Naive B cell (primary cell): ENCODE results near the gene BEND7. TPM values are rescaled to one million over a fixed set of nuclear protein-coding genes. Genes with fewer than 3 reads are reported as not detected.
"Not testable (repeated sequence)": the region's sequence is repeated elsewhere in the genome, so short reads cannot be mapped to it uniquely, and the experiment has no call there.

Experiments used
- ATAC-seq, 2 donors: fragments of 150-1000 bp; cut with Tn5 transposase; 2 replicates each; pipeline ENCODE4 v1.10.0; 2021; ENCODE audit warnings: low read depth in 2 of 2, mild to moderate bottlenecking in 2 of 2, moderate library complexity in 2 of 2
- DNase-seq: peaks from one replicate; pipeline ENCODE4 v3.0.0; 2022
- H3K27ac Mint-ChIP-seq, 6 donors: one replicate each; pipeline ENCODE4 v1.8.0; 2020 to 2022; ENCODE audit warnings: mild to moderate bottlenecking in 6 of 6, mixed read lengths in 6 of 6, moderate library complexity in 5 of 6, inconsistent platforms in 2 of 6
- H3K27me3 Mint-ChIP-seq, 3 donors: one replicate each; pipeline ENCODE4 v1.8.0; 2021 to 2022; ENCODE audit warnings: mixed read lengths in 3 of 3, mild to moderate bottlenecking in 1 of 3
- H3K36me3 Mint-ChIP-seq, 2 donors: one replicate each; pipeline ENCODE4 v1.8.0; 2020 to 2022; ENCODE audit warnings: mixed read lengths in 2 of 2, inconsistent platforms in 1 of 2, mild to moderate bottlenecking in 1 of 2
- H3K4me1 Mint-ChIP-seq, 3 donors: one replicate each; pipeline ENCODE4 v1.8.0; 2020 to 2022; ENCODE audit warnings: mixed read lengths in 3 of 3, inconsistent platforms in 1 of 3, mild to moderate bottlenecking in 1 of 3, moderate library complexity in 1 of 3
- H3K4me3 Mint-ChIP-seq, 8 donors: one replicate each; pipeline ENCODE4 v1.8.0; 2020 to 2022; ENCODE audit warnings: mild to moderate bottlenecking in 8 of 8, mixed read lengths in 8 of 8, moderate library complexity in 8 of 8, inconsistent platforms in 2 of 8
- H3K9me3 Mint-ChIP-seq, 7 donors: one replicate each; pipeline ENCODE4 v1.8.0; 2020 to 2022; ENCODE audit warnings: mixed read lengths in 7 of 7, mild to moderate bottlenecking in 5 of 7, inconsistent platforms in 2 of 7, moderate library complexity in 1 of 7
- polyA plus RNA-seq, 6 donors: library from polyadenylated mRNA; unstranded; fragments of 300-500 nt; fragmentation: Illumina TruSeq; gene quantifications; one replicate each; pipeline ENCODE4 v1.2.3, GENCODE V29; 2021; ENCODE audit warnings: low read depth in 6 of 6

The BEND7 gene
- polyA plus RNA-seq, 6 donors from 2014 or later, result not detected

DNA sequence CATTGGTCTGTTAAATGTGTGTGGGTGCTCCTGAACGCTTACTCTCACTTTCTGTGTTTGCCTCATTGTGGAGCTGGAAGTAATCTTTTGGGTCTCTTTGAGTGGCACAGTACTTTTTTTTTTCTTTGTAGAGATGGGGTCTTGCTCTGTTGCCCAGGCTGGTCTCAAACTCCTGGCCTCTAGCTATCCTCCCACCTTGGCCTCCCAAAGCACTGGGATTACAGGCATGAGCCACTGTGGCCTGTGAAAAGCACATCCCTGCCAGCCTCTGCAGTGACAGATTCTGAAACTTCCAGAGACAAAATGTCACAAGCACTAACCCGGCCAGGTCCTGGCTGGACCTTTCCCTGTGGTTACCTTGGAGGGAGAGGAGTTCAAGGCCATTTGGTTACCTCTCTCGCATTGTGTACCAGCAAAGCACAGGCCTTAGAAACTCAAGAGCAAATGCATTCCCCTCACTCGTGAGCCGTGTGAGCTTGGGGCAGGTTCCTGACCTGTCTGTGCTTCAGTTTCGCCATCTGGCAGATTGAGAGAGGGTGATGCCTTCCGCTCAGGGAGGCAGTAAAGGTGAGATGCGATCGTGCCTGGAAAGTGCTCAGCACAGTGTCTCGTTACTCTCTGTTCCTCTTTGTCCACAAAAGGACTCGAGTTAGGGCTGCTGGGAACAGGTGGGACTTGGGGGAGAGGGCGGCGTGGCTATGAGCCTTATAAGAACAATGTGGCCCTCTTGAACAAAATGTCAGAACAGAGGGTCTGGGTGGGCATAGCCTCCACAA is 108.1 kb downstream of the BEND7 start:
- no peak overlapping the region for H3K27ac Mint-ChIP-seq
- peaks cover 4 to 18% (median 13%) of the 10 kb centered on the region in 7 donors for H3K9me3 Mint-ChIP-seq
- H3K36me3 Mint-ChIP-seq, result peaks cover 5 to 13% of the 10 kb centered on the region in 2 donors
- H3K4me1 Mint-ChIP-seq, result peaks cover 6 to 41% (median 12%) of the 10 kb centered on the region in 3 donors
- H3K4me3 Mint-ChIP-seq, result peak overlapping the region in 1 of 8 donors; percentile 35
- no peak for ATAC-seq
- DNase-seq, result no peak
- peaks cover 7 to 15% (median 8%) of the 10 kb centered on the region in 3 donors for H3K27me3 Mint-ChIP-seq

DNA sequence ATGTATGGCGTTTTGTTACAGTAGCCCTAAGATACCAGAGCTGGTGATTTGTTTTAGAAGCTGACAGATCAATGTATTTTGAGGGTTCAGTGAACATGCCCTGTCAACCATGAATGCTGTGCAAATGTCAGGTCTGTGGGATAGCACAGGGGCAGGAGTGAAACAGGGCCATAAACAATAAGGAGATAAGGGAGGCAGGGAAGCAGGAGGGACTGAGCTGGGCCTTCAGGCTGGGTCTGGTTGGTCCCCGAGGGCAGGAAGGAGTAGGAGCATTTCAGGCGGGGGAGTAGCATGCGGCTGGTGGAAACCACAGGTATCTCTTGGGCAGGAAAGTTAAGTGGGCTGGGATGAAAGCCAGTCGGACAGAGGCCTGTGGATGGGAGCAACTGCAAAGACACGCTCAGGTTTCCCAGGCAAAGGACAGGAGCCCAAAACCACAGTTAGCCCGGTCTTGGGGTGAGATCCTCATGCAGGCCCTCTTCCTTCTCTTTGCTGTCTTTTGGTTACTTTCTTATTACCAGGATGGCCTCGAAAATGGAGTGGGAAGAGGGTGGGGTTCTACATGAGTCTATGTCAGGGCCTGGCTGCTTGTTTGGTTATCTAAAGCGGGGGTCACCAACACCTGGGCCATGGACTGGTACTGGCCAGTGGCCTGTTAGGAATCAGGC is 111.2 kb downstream of the BEND7 start:
- ATAC-seq, result no peak
- peaks cover 8 to 14% (median 10%) of the 10 kb centered on the region in 3 donors for H3K27me3 Mint-ChIP-seq
- peak overlapping the region in 1 of 6 donors; percentile 15 for H3K27ac Mint-ChIP-seq

DNA sequence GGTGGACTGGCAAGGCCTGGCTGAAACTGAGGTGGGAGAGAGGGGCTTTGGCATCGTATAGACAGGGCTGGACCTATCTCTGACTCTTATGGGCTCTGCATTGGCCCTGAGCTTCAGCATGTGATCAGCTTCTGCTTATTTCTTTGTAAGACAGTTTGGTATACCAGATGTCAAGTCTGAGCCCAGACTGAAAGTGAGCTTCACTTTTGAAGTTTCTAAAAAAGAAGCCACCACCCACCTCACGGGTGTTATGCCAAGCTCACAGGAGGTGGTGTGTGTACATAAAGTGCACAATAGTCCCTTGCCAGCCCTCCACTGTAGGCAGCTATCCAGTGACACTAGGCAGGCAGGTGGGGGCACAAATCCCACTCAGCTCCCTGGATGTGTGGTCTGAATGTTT is 112.1 kb downstream of the BEND7 start:
- no peak overlapping the region for H3K27ac Mint-ChIP-seq
- peaks cover 0 to 23% (median 11%) of the 10 kb centered on the region in 7 donors for H3K9me3 Mint-ChIP-seq
- ATAC-seq (no peak), DNase-seq (no peak)
- peaks cover 8 to 13% (median 10%) of the 10 kb centered on the region in 3 donors for H3K27me3 Mint-ChIP-seq
- H3K4me3 Mint-ChIP-seq, result no peak overlapping the region
- peaks cover 0 to 20% (median 5%) of the 10 kb centered on the region in 3 donors for H3K4me1 Mint-ChIP-seq
- H3K36me3 Mint-ChIP-seq, result peaks cover 0 to 4% of the 10 kb centered on the region in 2 donors

More for the DNA sequence above, 111.2 kb downstream of the BEND7 start:
- Mint-ChIP-seq H3K4me3 (peak overlapping the region in 1 of 8 donors; percentile 69), H3K4me1 (peaks cover 3 to 28% (median 9%) of the 10 kb centered on the region in 3 donors), H3K9me3 (peaks cover 0 to 24% (median 11%) of the 10 kb centered on the region in 7 donors), H3K36me3 (peaks cover 0 to 4% of the 10 kb centered on the region in 2 donors)
- no peak for DNase-seq

DNA sequence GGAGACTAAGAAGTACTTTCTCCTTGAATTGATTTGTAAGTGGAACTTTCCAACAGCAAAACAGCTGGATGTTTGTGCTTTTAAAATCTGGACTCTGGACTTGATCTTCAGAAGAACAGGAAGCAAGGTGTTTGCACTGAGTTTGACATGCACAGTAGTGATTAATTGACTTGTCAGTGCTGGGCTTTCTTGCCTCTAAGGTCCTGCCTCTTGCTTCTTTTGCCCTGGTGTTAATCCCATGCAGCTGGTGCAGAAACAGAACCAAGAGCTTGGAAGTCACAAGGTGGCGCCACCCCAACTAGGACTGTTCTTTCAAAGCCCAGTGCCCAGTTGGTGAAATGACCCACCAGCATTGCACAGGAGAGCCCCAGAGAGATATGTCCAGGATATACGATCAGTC is 114.0 kb downstream of the BEND7 start:
- Mint-ChIP-seq H3K4me3 (no peak overlapping the region), H3K27ac (no peak overlapping the region), H3K36me3 (peaks cover 0 to 4% of the 10 kb centered on the region in 2 donors), H3K9me3 (peaks cover 0 to 23% (median 11%) of the 10 kb centered on the region in 7 donors), H3K4me1 (peaks cover 0 to 11% (median 5%) of the 10 kb centered on the region in 3 donors), H3K27me3 (peaks cover 8 to 16% (median 13%) of the 10 kb centered on the region in 3 donors)
- ATAC-seq (no peak), DNase-seq (no peak)

DNA sequence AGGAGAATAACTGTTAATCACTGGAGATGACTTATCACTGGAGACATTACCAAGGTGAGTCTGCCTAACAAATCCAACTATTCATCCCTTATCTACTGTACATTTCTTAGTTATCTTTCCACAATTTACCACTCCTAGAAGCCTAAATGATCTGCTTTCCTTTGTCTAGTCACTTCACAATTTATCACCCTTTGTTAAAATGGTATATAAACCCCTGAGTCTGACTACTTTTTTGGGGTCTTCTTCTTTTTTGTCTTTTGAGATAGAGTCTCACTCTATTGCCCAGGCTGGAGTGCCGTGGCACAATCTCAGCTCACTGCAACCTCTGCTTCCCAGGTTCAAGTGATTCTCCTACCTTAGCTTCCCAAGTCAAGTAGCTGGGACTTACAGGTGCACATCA is 114.7 kb downstream of the BEND7 start:
- ATAC-seq, result no peak
- H3K4me1 Mint-ChIP-seq, result peaks cover 0 to 11% (median 5%) of the 10 kb centered on the region in 3 donors
- H3K36me3 Mint-ChIP-seq, result peaks cover 0 to 4% of the 10 kb centered on the region in 2 donors
- no peak overlapping the region for H3K4me3 Mint-ChIP-seq
- H3K9me3 Mint-ChIP-seq, result peaks cover 0 to 23% (median 11%) of the 10 kb centered on the region in 7 donors
- no peak overlapping the region for H3K27ac Mint-ChIP-seq
- H3K27me3 Mint-ChIP-seq, result peaks cover 8 to 17% (median 10%) of the 10 kb centered on the region in 3 donors
- DNase-seq, result no peak

DNA sequence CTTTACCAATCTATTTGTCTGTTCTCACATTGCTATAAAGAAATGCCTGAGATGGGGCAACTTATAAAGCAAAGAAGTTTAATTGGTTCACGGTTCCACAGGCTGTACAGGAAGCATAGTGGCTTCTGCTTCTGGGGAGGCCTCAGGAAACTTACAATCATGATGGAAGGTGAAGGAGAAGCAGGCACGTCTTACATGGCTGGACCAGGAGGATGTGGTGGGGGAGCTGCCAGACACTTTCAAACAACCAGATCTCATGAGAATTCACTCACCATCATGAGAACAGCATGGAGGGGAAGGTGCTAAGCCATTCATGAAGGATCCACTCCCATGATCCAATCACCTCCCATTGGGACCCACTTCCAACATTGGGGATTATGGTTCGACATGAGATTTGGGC is 115.9 kb downstream of the BEND7 start:
- H3K9me3 Mint-ChIP-seq, result peaks cover 0 to 23% (median 11%) of the 10 kb centered on the region in 7 donors

DNA sequence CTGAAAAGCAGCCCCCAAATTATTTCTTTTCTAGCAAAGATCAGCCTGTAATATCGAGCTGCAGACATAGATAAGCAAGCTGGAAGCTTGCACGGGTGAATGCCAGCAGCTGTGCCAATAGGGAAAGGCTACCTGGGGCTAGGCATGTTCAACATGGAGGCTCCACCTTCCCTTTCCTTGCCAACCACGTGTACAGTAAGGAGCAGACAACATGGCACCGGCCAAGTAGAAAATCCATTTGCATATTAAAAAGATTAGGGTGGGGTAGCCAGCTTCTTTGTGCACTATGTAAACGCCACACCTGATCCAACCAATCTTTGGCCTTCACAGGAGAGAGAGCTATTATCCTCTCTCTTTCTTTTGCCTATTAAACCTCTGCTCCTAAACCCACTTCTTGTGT is 124.0 kb downstream of the BEND7 start:
- no peak overlapping the region for H3K27ac Mint-ChIP-seq
- DNase-seq (no peak), ATAC-seq (no peak)
- H3K36me3 Mint-ChIP-seq, result peaks cover 0 to 8% of the 10 kb centered on the region in 2 donors
- H3K4me3 Mint-ChIP-seq, result no peak overlapping the region
- peaks cover 0 to 12% (median 3%) of the 10 kb centered on the region in 7 donors for H3K9me3 Mint-ChIP-seq
- no peaks in the 10 kb centered on the region for H3K4me1 Mint-ChIP-seq
- peaks cover 15 to 29% (median 28%) of the 10 kb centered on the region in 3 donors for H3K27me3 Mint-ChIP-seq

More for the DNA sequence above, 115.9 kb downstream of the BEND7 start:
- Mint-ChIP-seq H3K4me3 (no peak overlapping the region), H3K36me3 (peaks cover 0 to 4% of the 10 kb centered on the region in 2 donors), H3K4me1 (peaks cover 0 to 10% (median 5%) of the 10 kb centered on the region in 3 donors), H3K27ac (no peak overlapping the region), H3K27me3 (peaks cover 15 to 23% (median 17%) of the 10 kb centered on the region in 3 donors)
- ATAC-seq (no peak), DNase-seq (no peak)

DNA sequence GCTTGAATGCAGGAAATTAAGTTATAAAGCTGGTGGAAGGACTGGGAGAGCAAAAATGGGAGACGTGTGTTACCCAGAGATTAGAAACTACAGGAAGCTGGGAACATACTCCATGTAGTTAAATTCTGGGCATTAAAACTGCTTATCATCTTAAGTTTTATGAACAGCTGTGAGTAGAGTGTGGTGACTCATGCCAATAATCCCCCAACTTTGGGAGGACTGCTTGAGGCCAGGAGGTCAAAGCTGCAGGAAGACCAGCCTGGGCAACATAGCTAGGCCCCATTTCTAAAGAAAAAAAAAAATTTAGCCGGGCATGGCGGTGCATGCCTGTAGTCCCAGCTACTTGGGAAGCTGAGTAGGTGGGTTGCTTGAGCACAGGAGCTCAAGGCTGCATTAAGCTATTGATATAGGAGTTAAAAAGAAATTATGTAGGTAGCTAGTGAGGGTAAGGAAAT is 124.5 kb downstream of the BEND7 start:
- Mint-ChIP-seq H3K36me3 (peaks cover 0 to 10% of the 10 kb centered on the region in 2 donors), H3K4me3 (no peak overlapping the region), H3K27me3 (peaks cover 17 to 31% (median 28%) of the 10 kb centered on the region in 3 donors), H3K27ac (no peak overlapping the region), H3K9me3 (peaks cover 0 to 12% (median 3%) of the 10 kb centered on the region in 7 donors), H3K4me1 (no peaks in the 10 kb centered on the region)
- ATAC-seq (no peak), DNase-seq (no peak)

DNA sequence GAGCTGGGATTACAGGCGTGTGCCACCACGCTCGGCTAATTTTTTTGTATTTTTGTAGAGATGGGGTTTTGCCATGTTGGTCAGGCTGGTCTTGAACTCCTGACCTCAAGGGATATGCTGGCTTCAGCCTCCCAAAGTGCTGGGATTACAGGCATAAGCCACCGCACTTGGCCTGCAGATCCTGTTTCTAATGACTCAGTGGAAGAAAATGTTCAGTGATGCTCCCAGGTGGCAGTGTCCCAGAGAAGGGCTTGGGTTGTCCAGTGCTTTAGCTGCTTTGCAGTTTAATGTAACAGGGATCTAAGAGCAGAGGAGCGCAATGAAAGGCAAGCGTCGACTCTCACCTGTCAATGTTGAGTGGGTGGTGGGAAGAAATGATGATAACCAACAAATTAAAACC is 125.4 kb downstream of the BEND7 start:
- not testable (repeated sequence) for H3K4me3 Mint-ChIP-seq, ATAC-seq, DNase-seq, H3K4me1 Mint-ChIP-seq
- H3K27me3 Mint-ChIP-seq, result peaks cover 21 to 27% (median 27%) of the 10 kb centered on the region in 3 donors
- H3K9me3 Mint-ChIP-seq, result peaks cover 0 to 12% (median 3%) of the 10 kb centered on the region in 7 donors
- H3K36me3 Mint-ChIP-seq, result peaks cover 0 to 10% of the 10 kb centered on the region in 2 donors
- peak overlapping the region in 1 of 6 donors; percentile 22 for H3K27ac Mint-ChIP-seq

DNA sequence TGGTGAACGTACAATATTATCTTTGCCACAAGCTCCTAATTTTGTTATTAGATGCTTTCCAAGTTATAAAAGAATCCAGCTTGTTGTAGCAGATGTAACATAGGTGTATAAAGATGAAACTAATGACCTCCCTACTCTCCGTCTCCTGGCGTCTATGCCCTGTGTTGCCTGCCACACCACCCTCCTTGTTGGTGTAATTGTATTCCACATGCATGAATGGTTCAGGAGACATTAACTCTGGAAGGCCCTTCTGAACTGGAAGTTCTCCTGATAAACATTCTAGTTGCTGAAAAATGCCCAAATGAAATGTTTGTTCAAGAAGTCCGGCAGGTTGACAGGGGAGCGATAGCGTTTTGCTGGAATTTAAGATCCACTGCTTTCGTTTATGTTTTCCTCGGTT is 126.8 kb downstream of the BEND7 start:
- Mint-ChIP-seq H3K27me3 (peaks cover 19 to 24% (median 22%) of the 10 kb centered on the region in 3 donors), H3K27ac (no peak overlapping the region), H3K36me3 (peaks cover 0 to 10% of the 10 kb centered on the region in 2 donors), H3K9me3 (peaks cover 0 to 12% (median 3%) of the 10 kb centered on the region in 7 donors), H3K4me1 (no peaks in the 10 kb centered on the region), H3K4me3 (no peak overlapping the region)
- ATAC-seq (no peak), DNase-seq (no peak)

DNA sequence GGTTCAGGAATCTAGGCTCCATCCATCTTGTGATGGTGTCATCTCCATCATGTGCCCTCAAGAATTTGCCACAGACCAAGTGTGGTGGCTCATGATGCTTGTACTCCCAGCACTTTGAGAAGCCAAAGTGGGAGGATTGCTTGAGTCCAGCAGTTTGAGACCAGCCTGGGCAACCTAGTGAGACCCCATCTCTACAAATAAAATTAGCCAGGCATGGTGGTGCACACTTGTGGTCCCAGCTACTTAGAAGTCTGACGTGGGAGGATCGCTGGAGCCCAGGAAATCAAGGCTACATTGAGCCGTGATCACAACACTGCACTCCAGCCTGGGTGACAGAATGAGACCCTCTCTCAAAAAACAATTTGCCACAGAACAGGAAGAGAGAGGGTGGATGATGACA is 127.7 kb downstream of the BEND7 start:
- H3K27me3 Mint-ChIP-seq, result peaks cover 24 to 26% (median 26%) of the 10 kb centered on the region in 3 donors
- peak overlapping the region in 1 of 8 donors; percentile 27 for H3K4me3 Mint-ChIP-seq
- H3K4me1 Mint-ChIP-seq, result no peaks in the 10 kb centered on the region
- DNase-seq, result no peak
- peaks cover 0 to 10% of the 10 kb centered on the region in 2 donors for H3K36me3 Mint-ChIP-seq
- no peak for ATAC-seq
- peaks cover 0 to 10% (median 3%) of the 10 kb centered on the region in 7 donors for H3K9me3 Mint-ChIP-seq
- H3K27ac Mint-ChIP-seq, result no peak overlapping the region

DNA sequence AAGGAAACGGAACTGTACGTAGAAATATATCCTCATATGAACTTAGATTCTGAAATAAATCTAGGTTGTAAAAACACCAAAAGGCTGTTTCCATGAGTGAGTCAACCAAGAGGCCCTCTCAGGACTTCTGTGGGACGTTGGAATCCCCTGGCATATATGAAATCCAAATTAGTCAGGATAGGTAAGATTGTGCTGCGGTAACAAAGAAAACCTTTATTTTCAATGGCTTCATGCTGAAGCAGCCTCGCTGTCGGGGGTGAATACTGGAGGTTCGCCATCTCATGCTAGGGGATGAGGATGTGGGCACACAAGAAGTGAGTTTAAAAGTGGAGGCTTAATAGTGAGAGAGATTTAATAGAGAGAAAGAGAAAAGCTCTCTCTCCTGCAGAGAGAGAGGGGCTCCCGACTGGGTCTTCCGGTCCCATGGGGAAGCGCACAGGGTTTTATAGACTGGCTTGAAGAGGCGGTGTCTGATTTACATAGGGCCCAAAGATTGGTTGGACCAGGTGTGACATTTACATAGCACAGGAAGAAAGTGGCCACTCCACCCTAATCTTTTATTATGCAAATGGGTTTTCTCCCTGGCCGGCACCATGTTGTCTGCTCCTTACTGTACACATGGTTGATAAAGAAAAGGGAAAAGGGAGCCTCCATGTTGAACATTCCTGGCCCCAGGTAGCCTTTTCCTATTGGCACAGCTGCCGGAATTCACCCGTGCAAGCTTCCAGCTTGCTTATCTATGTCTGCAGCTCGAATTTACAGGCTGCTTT is 128.4 kb downstream of the BEND7 start:
- Mint-ChIP-seq H3K27ac (no peak overlapping the region), H3K27me3 (peaks cover 20 to 27% (median 21%) of the 10 kb centered on the region in 3 donors), H3K36me3 (peaks cover 0 to 10% of the 10 kb centered on the region in 2 donors)

DNA sequence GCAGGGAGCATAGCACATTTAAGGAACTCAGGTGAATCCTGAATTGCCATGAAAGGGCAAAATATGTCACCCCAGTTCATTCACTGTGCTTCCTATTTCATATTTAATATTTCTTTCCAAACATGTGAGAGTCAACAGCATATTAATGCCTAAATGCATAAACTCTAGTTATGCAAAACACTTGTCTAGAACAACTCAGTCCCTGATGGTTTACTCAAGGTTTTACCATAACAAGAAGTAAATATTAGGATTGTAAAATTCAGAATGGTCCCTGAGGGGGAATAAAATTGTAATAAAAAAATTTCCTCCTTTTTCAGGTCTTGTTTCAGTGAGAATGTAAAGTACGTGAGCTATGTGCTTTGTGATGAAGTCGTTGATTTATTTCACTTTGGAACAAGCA is 129.1 kb downstream of the BEND7 start:
- no peaks in the 10 kb centered on the region for H3K4me1 Mint-ChIP-seq
- peaks cover 0 to 10% of the 10 kb centered on the region in 2 donors for H3K36me3 Mint-ChIP-seq
- no peak overlapping the region for H3K27ac Mint-ChIP-seq
- no peak for DNase-seq
- no peak for ATAC-seq
- peaks cover 0 to 10% (median 3%) of the 10 kb centered on the region in 7 donors for H3K9me3 Mint-ChIP-seq
- H3K27me3 Mint-ChIP-seq, result peaks cover 20 to 27% (median 21%) of the 10 kb centered on the region in 3 donors
- no peak overlapping the region for H3K4me3 Mint-ChIP-seq

More for the DNA sequence above, 128.4 kb downstream of the BEND7 start:
- no peak overlapping the region for H3K4me3 Mint-ChIP-seq
- H3K4me1 Mint-ChIP-seq, result no peaks in the 10 kb centered on the region
- H3K9me3 Mint-ChIP-seq, result peaks cover 0 to 10% (median 3%) of the 10 kb centered on the region in 7 donors
- ATAC-seq (no peak), DNase-seq (no peak)
